Activated T-cell treated with anti-CD3 and anti-CD28 coated beads for 48 hours (primary cell): ENCODE data around the gene TNXB.
"Not testable (repeated sequence)": the region's sequence is repeated elsewhere in the genome, so short reads cannot be mapped to it uniquely, and the experiment has no call there.

Experiments used
- DNase-seq: peaks from one replicate; pipeline ENCODE4 v3.0.0-alpha.2; 2020; ENCODE audit warnings: low read depth

The TNXB gene

GRCh38 chr6:32056254-32056653 is 52.9 kb downstream of the TNXB start:
- DNase-seq: no peak

DNA sequence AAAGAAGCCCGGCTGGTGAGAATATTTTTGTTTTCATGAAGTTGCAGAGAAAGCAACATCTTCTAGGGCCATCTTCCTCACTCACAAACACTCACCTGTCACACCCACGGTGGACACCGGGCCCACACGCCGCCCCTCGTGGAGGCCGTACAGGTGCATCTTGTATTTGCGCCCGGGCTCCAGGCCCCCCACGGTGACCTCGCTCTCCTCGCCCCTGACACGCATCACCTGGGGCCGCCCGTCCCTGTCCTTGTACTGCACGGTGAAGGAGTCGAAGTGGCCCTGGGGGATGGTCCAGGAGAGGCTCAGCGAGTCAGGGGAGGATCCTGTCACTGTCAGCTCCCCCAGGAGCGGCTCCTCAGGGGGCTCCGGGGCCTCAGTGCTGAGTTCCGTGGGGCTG is 53.4 kb downstream of the TNXB start:
- not testable (repeated sequence) for DNase-seq

- not testable (repeated sequence) for DNase-seq
These were observed 55.8 kb downstream of the TNXB start for GRCh38 chr6:32053314-32053713.

GRCh38 chr6:32052626-32053025 is 56.5 kb downstream of the TNXB start:
- not testable (repeated sequence) for DNase-seq

DNA sequence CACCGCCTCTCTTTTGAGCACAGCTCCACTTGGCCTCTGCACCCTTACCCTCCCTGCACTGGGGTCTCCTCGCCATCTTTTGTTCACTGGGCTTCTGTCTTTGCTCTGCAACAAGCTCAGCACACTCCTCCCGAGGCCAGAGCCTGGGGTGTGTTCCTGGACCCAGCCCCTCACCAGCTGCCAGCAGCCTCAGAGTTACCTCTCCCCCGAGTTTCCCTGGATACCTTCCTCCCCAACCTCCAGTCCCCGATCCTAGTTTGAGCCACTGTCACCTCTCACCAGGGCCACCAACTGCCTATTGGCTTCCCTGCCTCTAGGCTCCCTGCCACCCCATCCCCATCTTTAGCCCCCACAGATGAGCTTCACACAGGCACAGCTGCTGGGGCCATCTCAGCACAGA is 58.6 kb downstream of the TNXB start:
- no peak for DNase-seq

DNA sequence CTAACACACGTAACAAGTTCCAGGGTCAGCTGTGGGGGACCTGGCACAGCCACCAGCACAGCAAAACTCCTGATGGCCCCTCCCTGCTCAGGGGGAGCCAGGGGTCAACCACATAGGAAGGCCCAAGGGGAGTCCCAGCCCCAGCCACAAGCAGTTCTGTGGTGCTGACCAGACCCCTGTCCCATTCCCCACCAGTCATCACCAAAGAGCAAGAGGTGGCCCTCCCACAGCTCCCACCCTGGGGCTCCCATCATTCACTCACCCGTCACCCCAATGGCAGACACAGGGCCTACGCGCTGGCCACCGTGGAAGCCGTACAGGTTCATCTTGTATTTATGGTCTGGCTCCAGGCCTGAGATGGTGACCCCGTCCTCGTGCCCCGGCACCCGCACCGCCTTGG is 59.4 kb downstream of the TNXB start:
- not testable (repeated sequence) for DNase-seq

DNA sequence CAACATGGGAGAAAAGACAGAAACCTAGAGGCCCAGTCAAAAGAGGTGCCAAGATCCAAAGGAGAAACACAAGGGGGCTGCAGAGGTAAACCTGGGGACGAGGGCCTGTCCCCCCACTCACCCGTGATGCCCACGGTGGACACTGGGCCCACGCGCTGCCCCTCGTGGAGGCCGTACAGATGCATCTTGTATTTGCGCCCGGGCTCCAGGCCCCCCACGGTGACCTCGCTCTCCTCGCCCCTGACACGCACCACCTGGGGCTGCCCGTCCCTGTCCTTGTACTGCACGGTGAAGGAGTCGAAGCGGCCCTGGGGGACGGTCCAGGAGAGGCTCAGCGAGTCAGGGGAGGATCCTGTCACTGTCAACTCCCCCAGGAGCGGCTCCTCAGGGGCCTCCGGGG is 60.0 kb downstream of the TNXB start:
- DNase-seq: not testable (repeated sequence)

DNA sequence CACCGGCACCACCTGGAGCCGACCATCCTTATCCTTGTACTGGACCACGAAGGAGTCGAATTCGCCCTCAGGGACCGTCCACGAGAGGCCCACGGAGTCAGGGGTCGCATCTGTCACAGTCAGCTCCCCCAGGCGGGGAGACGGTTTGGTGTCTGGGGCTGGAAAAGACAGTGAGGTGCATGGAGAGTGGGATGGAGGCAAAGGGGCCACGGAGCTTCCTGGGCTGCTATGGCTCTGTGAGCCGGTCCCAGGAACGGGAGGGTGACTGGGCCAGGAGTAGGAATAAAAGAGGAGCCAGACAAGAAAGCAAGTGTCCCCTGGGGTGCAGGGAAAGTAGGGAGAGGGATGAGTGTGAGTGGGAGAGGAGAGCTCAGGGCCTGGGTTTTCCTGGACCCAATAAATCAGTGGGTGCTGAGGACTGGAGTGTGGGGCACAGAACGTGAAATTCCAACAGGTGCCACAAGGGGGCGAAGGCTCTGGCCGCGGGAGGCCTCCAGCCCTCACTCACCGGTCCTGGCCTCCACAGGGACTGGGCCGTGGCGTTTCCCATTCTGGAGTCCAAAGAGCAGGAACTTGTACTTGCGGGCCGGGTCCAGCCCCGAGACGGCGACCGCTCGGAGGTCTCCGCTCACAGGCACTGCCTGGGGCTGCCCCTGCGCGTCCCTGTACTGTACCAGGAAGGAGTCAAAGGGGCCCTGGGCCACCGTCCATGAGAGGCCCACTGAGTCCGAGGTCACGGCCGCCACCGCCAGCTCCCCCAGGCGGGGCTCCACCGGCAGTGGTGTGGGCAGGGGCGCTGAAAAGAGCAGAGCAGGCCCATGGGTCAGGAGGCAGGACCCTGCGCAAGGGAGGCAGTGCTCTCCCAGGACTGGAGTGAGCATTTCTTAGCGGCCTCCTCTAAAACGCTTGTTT is 61.0 kb downstream of the TNXB start:
- DNase-seq: peak; percentile 59

DNA sequence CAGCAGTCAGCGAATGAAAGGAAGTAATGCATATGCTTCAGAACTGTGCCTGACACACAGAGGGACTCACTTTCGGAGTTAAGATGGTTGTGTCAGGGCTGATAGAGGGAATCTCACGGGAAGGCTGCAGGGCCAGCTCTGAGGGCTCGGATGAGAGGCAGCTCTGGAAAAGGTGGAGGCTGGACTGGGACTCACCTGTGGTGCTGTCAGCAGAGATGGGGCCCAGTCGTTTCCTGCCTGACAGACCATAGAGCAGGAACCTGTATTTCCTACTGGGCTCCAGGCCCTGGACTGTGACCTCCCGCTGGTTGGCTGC is 61.6 kb downstream of the TNXB start:
- DNase-seq: no peak

- DNase-seq: no peak
These were observed 62.1 kb downstream of the TNXB start for GRCh38 chr6:32047084-32047478.

GRCh38 chr6:32046450-32047083 is 62.6 kb downstream of the TNXB start:
- no peak for DNase-seq

GRCh38 chr6:32045811-32046449 is 63.2 kb downstream of the TNXB start:
- no peak for DNase-seq

GRCh38 chr6:32044916-32045315 is 64.2 kb downstream of the TNXB start:
- DNase-seq: not testable (repeated sequence)

- not testable (repeated sequence) for DNase-seq
These were observed 65.4 kb downstream of the TNXB start for GRCh38 chr6:32043589-32044380.

DNA sequence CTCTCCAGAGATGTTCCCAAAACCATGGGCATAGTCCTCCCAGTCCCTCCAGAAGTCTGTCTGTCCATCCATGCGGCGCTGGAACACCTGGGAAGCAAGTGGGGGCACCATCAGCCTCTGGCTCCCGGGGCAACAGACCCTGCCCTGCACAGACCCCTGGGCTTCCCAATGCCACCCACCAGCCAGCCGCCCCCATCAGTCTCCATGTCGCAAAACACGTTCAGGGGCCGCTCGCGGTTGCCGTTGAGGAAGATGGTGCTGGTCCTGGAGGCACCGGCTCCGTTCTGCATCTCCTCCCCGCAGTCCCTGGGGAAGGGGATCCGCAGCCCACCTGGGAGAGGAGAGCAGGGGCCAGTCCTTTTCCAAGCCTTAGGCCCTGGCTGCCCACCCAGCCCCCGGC is 66.9 kb downstream of the TNXB start:
- not testable (repeated sequence) for DNase-seq

DNA sequence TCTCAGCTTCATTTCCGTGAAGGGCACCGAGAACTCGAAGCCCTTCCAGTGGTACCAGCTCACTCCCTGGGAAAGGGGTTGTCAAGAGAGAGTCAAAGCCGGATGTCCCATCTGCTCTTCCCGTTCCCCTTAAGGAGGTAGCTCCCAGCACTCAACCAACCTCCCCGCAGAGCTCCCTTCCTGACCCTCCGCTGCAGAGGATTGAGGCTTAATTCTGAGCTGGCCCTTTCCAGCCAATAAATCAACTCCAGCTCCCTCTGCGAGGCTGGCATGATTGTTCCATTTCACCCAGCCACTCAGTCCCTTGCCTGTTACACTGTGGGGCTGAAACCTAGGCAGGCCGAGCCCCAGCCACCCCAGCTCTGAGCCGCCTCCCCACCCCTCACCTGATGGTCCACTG is 67.8 kb downstream of the TNXB start:
- DNase-seq: not testable (repeated sequence)

- DNase-seq: not testable (repeated sequence)
These were observed 68.2 kb downstream of the TNXB start for GRCh38 chr6:32041050-32041321.

DNA sequence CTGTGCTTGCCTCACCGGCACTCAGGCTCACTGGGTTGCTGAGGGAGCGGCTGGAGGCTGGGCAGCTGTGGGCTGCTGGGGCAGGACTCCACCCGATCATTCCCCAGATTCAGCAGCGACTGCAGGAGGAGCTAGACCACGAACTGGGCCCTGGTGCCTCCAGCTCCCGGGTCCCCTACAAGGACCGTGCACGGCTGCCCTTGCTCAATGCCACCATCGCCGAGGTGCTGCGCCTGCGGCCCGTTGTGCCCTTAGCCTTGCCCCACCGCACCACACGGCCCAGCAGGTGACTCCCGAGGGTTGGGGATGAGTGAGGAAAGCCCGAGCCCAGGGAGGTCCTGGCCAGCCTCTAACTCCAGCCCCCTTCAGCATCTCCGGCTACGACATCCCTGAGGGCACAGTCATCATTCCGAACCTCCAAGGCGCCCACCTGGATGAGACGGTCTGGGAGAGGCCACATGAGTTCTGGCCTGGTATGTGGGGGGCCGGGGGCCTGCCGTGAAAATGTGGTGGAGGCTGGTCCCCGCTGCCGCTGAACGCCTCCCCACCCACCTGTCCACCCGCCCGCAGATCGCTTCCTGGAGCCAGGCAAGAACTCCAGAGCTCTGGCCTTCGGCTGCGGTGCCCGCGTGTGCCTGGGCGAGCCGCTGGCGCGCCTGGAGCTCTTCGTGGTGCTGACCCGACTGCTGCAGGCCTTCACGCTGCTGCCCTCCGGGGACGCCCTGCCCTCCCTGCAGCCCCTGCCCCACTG is 68.7 kb downstream of the TNXB start:
- not testable (repeated sequence) for DNase-seq

GRCh38 chr6:32039321-32040274 is 69.5 kb downstream of the TNXB start:
- DNase-seq: not testable (repeated sequence)

DNA sequence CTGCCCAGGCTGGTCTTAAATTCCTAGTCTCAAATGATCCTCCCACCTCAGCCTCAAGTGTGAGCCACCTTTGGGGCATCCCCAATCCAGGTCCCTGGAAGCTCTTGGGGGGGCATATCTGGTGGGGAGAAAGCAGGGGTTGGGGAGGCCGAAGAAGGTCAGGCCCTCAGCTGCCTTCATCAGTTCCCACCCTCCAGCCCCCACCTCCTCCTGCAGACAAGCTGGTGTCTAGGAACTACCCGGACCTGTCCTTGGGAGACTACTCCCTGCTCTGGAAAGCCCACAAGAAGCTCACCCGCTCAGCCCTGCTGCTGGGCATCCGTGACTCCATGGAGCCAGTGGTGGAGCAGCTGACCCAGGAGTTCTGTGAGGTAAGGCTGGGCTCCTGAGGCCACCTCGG is 70.3 kb downstream of the TNXB start:
- not testable (repeated sequence) for DNase-seq
